ENCODE data around the gene PLCXD1. TPM values are rescaled to one million over a fixed set of nuclear protein-coding genes. Genes with fewer than 3 reads are reported as not detected.
A peak's percentile ranks its signal among the peaks of the same experiment; 100 is the strongest.

The PLCXD1 gene
- total and polyA plus RNA-seq, 10 donors, result 9.9 to 35.0 (median 21.5) TPM

- DNase-seq, result no peak
- TF ChIP-seq CTCF (IDR thresholded peaks at IDR 0.05 in 8 of 11, conservative IDR thresholded peaks at IDR 0.05 in 3 of 11) (no peak), POLR2A (IDR thresholded peaks at IDR 0.05) (no peak), POLR2AphosphoS5 (IDR thresholded peaks at IDR 0.05) (no peak)
- no peaks in the 10 kb centered on the region for H3K27me3 ChIP-seq (replicated peaks in 1 of 7)
- intact Hi-C loops (cut with DNase I; ENCODE audit: low total_unique reads), result no loop called here
- H3K4me3 ChIP-seq, result no peak overlapping the region
- peaks cover 0 to 8% (median 0%) of the 10 kb centered on the region in 6 donors for H3K36me3 ChIP-seq
- H3K4me1 ChIP-seq, result peaks cover 0 to 21% (median 9%) of the 10 kb centered on the region in 6 donors
- WGBS, 5 donors, result 75 to 77% (median 76%) methylated on average over 8 of the region's 8 CpGs
- H3K27ac ChIP-seq, result no peak overlapping the region
- H3K9me3 ChIP-seq, result no peaks in the 10 kb centered on the region
Observed at GRCh38 chrX:265502-265901, 15.7 kb upstream of the PLCXD1 start.

- H3K4me3 ChIP-seq, result no peak overlapping the region
- no peaks in the 10 kb centered on the region for H3K27me3 ChIP-seq (replicated peaks in 1 of 7)
- H3K36me3 ChIP-seq, result peaks cover 0 to 8% (median 0%) of the 10 kb centered on the region in 6 donors
- TF ChIP-seq POLR2AphosphoS5 (IDR thresholded peaks at IDR 0.05) (peak in 1 of 3 donors; percentile 9), CTCF (IDR thresholded peaks at IDR 0.05 in 8 of 11, conservative IDR thresholded peaks at IDR 0.05 in 3 of 11) (no peak)
- intact Hi-C loops (cut with DNase I; ENCODE audit: low total_unique reads), result no loop called here
- DNase-seq, result peak; percentile 71
- H3K9me3 ChIP-seq, result no peaks in the 10 kb centered on the region
- H3K4me1 ChIP-seq, result peaks cover 0 to 1% (median 0%) of the 10 kb centered on the region in 6 donors
- 88 to 96% (median 94%) methylated on average over 24 to 33 of the region's 33 CpGs for WGBS, 5 donors
- H3K27ac ChIP-seq, result no peak overlapping the region
Observed at GRCh38 chrX:267771-268261, 13.4 kb upstream of the PLCXD1 start.

- peak overlapping the region in 6 of 8 donors; percentile 57 to 83 (median 69) for H3K27ac ChIP-seq
- TF ChIP-seq POLR2A (IDR thresholded peaks at IDR 0.05) (no peak), POLR2AphosphoS5 (IDR thresholded peaks at IDR 0.05) (peak; percentile 71 to 75 (median 71))
Observed at GRCh38 chrX:270848-271367, 10.3 kb upstream of the PLCXD1 start.

GRCh38 chrX:274904-275475, 6.2 kb upstream of the PLCXD1 start:
- Histone ChIP-seq H3K4me3 (peak overlapping the region in 7 of 8 donors; percentile 52 to 79 (median 68)), H3K36me3 (no peaks in the 10 kb centered on the region), H3K27ac (peak overlapping the region; percentile 22 to 84 (median 76)), H3K27me3 (replicated peaks in 1 of 7) (peaks cover 0 to 19% (median 0%) of the 10 kb centered on the region in 7 donors), H3K4me1 (peaks cover 12 to 44% (median 28%) of the 10 kb centered on the region in 6 donors), H3K9me3 (no peaks in the 10 kb centered on the region)
- TF ChIP-seq POLR2AphosphoS5 (IDR thresholded peaks at IDR 0.05) (peak; percentile 60 to 73 (median 70)), POLR2A (IDR thresholded peaks at IDR 0.05) (no peak), CTCF (IDR thresholded peaks at IDR 0.05 in 8 of 11, conservative IDR thresholded peaks at IDR 0.05 in 3 of 11) (no peak)
- intact Hi-C loops (cut with DNase I; ENCODE audit: low total_unique reads), result no loop called here
- 15 to 32% (median 17%) methylated on average over 14 to 16 of the region's 16 CpGs for WGBS, 5 donors
- peak; percentile 78 for DNase-seq

More at GRCh38 chrX:270848-271367, 10.3 kb upstream of the PLCXD1 start:
- H3K27me3 ChIP-seq (replicated peaks in 1 of 7), result peaks cover 0 to 8% (median 0%) of the 10 kb centered on the region in 7 donors
- H3K4me3 ChIP-seq, result peak overlapping the region in 1 of 8 donors; percentile 15
- DNase-seq, result peak; percentile 79
- intact Hi-C loops (cut with DNase I; ENCODE audit: low total_unique reads), result no loop called here
- 51 to 82% (median 78%) methylated on average over 9 to 21 of the region's 21 CpGs for whole genome bisulfite sequencing, 5 donors
- no peaks in the 10 kb centered on the region for H3K9me3 ChIP-seq
- peaks cover 0 to 8% (median 0%) of the 10 kb centered on the region in 6 donors for H3K36me3 ChIP-seq
- peaks cover 8 to 11% (median 9%) of the 10 kb centered on the region in 6 donors for H3K4me1 ChIP-seq

Data from spleen (tissue), 11 donors.